ENCODE data around the gene DHX34.
"Not testable (repeated sequence)": the region's sequence is repeated elsewhere in the genome, so short reads cannot be mapped to it uniquely, and the experiment has no call there.

GRCh38 chr19:47387623-47388022 is 38.5 kb downstream of the DHX34 start:
- not testable (repeated sequence) for TF ChIP-seq CTCF (IDR thresholded peaks at IDR 0.05; ENCODE audit: insufficient read depth, low read depth, low read length); EZH2 (IDR thresholded peaks at IDR 0.05; ENCODE audit: insufficient read depth, low read length)
